NCI-H2081 (cell line): ENCODE data around the gene RPP25.

ENCODE experiments used
- DNase-seq, 2 experiments: peaks; one replicate each; lab custom pipeline; 2025; lab: John Stamatoyannopoulos, UW

Gene RPP25

GRCh38 chr15:74956648-74957475 lies at the start of gene RPP25:
Gene RPP25 (minus strand): TSS chr15:74956772. CDS start chr15:74956583, 189 bp downstream.
- DNase-seq: peak; percentile 76 to 79

- no peak for DNase-seq
These were observed 45.8 kb upstream of the RPP25 start for GRCh38 chr15:75002398-75002797.

- DNase-seq: no peak
These were observed 44.7 kb upstream of the RPP25 start for GRCh38 chr15:75001310-75001709.

- DNase-seq: no peak
These were observed 41.0 kb upstream of the RPP25 start for GRCh38 chr15:74997543-74997942.

- peak in 1 of 2 experiments; percentile 13 for DNase-seq
These were observed 40.6 kb upstream of the RPP25 start for GRCh38 chr15:74997141-74997540.

GRCh38 chr15:74995779-74996765 lies 39.5 kb upstream of the RPP25 start:
- peak; percentile 76 to 85 for DNase-seq

- DNase-seq: peak; percentile 97
These were observed 38.7 kb upstream of the RPP25 start, which contains the start of gene SCAMP5 for GRCh38 chr15:74995182-74995778. Gene SCAMP5 (plus strand): TSS chr15:74995563. CDS start chr15:75011840, 16,277 bp downstream.

GRCh38 chr15:74994685-74995084 lies 38.1 kb upstream of the RPP25 start:
- no peak for DNase-seq

GRCh38 chr15:74994236-74994635 lies 37.7 kb upstream of the RPP25 start:
- DNase-seq: peak in 1 of 2 experiments; percentile 43

- DNase-seq: no peak
These were observed 36.0 kb upstream of the RPP25 start for GRCh38 chr15:74992619-74993018.

GRCh38 chr15:74989527-74989926 lies 33.0 kb upstream of the RPP25 start:
- no peak for DNase-seq

GRCh38 chr15:74988007-74988800 lies 31.6 kb upstream of the RPP25 start:
- peak; percentile 50 to 73 for DNase-seq

- DNase-seq: no peak
These were observed 27.2 kb upstream of the RPP25 start for GRCh38 chr15:74983725-74984231.

- DNase-seq: no peak
These were observed 25.6 kb upstream of the RPP25 start for GRCh38 chr15:74982183-74982582.

GRCh38 chr15:74978503-74978902 lies 21.9 kb upstream of the RPP25 start:
- no peak for DNase-seq

GRCh38 chr15:74978077-74978476 lies 21.5 kb upstream of the RPP25 start:
- DNase-seq: no peak

- DNase-seq: no peak
These were observed 21.0 kb upstream of the RPP25 start for GRCh38 chr15:74977599-74977998.

- no peak for DNase-seq
These were observed 19.6 kb upstream of the RPP25 start for GRCh38 chr15:74976159-74976558.

- DNase-seq: no peak
These were observed 11.1 kb upstream of the RPP25 start for GRCh38 chr15:74967670-74968069.

GRCh38 chr15:74964794-74965193 lies 8.2 kb upstream of the RPP25 start:
- DNase-seq: no peak

GRCh38 chr15:74963213-74963612 lies 6.6 kb upstream of the RPP25 start:
- DNase-seq: no peak
